ENCODE measurements around the gene ST6GAL1.
A peak's percentile ranks its signal among the peaks of the same experiment; 100 is the strongest.
"Not testable (repeated sequence)": the region's sequence is repeated elsewhere in the genome, so short reads cannot be mapped to it uniquely, and the experiment has no call there.

Gene ST6GAL1

GRCh38 chr3:187057803-187058202, 127.5 kb downstream of the ST6GAL1 start:
- not testable (repeated sequence) for DNase-seq

- DNase-seq = no peak
Measured at GRCh38 chr3:187061748-187062147, 131.4 kb downstream of the ST6GAL1 start.

- DNase-seq = peak; percentile 29
Measured at GRCh38 chr3:187062526-187063177, 132.3 kb downstream of the ST6GAL1 start.

- no peak for DNase-seq
Measured at GRCh38 chr3:187063286-187064121, 133.2 kb downstream of the ST6GAL1 start.

- DNase-seq = peak; percentile 47
Measured at GRCh38 chr3:187064210-187065115, 134.1 kb downstream of the ST6GAL1 start.

- peak; percentile 39 for DNase-seq
Measured at GRCh38 chr3:187066228-187066995, 136.1 kb downstream of the ST6GAL1 start.

GRCh38 chr3:187068787-187069186, 138.5 kb downstream of the ST6GAL1 start:
- DNase-seq = no peak

GRCh38 chr3:187069857-187070516, 139.7 kb downstream of the ST6GAL1 start:
- DNase-seq = no peak

- no peak for DNase-seq
Measured at GRCh38 chr3:187072102-187072501, 141.8 kb downstream of the ST6GAL1 start.

- no peak for DNase-seq
Measured at GRCh38 chr3:187072511-187072910, 142.2 kb downstream of the ST6GAL1 start.

- DNase-seq = no peak
Measured at GRCh38 chr3:187073581-187074098, 143.3 kb downstream of the ST6GAL1 start.

- no peak for DNase-seq
Measured at GRCh38 chr3:187074846-187075245, 144.5 kb downstream of the ST6GAL1 start.

- DNase-seq = no peak
Measured at GRCh38 chr3:187076297-187076696, 146.0 kb downstream of the ST6GAL1 start.

- DNase-seq = no peak
Measured at GRCh38 chr3:187077085-187077484, 146.8 kb downstream of the ST6GAL1 start.

GRCh38 chr3:187077537-187077936, 147.2 kb downstream of the ST6GAL1 start:
- DNase-seq = no peak

GRCh38 chr3:187079090-187080022, 149.0 kb downstream of the ST6GAL1 start:
- DNase-seq = no peak

- DNase-seq = no peak
Measured at GRCh38 chr3:187080799-187081450, 150.6 kb downstream of the ST6GAL1 start.

GRCh38 chr3:187082758-187083375, 152.5 kb downstream of the ST6GAL1 start:
- DNase-seq = no peak

- DNase-seq = no peak
Measured at GRCh38 chr3:187084126-187084525, 153.8 kb downstream of the ST6GAL1 start.
